HG03460 (cell line): ENCODE results near the gene NTPCR.

Experiments used
- ATAC-seq: cut with Tn5 transposase; IDR thresholded peaks from one replicate; pipeline ENCODE4 v1.9.1; 2021; ENCODE audit not compliant: unreplicated experiment

Gene NTPCR

DNA sequence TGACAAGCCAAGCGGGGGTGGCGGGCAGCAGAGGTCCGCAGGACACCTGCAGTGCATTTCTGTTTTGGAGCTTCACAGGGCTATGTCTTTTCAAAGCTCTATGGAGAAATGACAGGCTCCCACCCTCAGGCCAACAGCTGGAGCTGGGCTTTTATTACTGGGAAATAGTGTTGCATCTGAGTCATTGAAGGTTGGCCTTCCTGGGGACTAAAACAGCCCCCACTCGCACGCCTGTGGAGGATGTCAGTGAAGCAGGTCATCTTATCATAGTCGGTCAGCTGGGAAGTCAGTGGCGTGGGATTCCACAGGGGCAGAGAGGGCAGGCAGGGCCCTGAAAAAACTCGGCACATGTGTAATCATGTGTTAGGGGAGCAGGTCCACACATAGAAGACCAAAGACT is 55.3 kb downstream of the NTPCR start:
- ATAC-seq: no peak

DNA sequence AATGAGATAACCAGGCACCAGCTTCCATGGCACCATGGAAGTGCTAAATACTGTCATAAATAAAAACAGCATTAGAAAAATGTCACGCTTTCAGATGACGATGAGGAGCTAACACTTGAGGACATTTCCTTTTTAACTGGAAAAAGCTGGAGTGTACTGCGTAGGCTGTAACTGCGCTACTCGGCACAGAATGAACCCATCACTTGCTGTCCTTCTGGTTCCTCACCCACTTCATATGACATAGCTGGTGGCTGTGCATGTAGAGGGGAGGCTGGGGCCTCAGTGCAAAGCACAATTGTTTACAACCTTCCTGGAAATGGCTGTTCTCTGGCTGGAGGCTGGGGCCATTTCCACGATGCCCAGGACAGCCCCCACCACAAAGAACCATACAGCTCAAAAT is 55.7 kb downstream of the NTPCR start:
- ATAC-seq: no peak

DNA sequence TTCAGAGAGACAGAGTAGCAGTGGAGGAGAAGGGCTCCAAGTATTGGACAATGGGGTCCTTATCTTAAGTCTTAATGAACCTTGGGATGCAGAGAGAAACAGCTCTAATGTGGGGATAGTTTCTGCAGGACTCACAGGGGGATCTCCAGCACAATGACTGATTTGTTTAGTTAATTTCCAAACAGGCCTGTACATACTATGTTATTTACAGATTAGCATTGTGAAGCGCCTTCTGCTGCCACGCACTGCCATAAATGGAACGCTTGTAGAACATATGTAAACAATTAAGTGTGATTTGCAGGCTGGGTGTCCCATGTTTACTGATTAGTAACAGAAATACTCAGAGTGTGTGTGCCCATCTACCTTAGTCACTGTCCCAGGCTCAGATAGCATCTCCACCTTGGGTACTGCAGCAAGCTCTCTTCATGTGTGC is 56.1 kb downstream of the NTPCR start:
- ATAC-seq: no peak

DNA sequence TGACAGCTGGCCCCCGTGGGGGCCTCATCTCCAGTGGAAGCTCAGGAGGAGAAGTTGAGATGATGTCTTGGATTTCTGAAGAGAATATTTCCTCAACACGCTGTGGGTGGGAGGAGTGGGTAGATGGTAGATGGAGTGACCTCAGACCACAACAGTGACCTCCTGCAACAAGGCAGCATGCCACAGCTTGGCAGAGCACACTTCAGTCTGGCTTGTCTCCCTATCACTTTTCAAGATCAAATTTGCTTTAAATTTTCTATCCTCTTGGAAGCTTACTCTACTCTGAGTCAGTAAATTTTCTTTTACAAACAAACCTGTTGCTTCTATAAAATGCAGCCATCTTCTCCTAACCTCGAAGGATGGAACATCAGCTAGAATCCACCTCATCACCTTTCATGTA is 59.7 kb downstream of the NTPCR start:
- no peak for ATAC-seq

DNA sequence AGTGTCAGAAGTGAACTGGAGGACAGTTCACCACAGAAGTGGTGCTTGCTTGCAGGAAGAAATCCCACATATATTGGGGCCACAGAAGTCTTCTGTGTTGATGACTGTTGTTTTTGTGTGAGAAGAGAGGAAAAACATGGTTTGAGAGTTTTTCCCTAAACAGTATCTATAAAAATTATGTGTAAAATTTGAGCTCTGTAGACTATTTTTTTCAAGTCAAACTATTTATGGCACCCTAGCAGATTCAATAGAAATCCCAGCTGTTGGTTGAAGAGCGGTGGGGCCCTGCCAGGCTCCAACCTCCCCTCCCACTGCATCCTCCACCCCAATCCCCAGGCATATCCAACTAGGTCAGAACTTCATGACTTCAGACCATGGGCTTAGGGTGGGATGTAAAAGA is 61.6 kb downstream of the NTPCR start:
- no peak for ATAC-seq

DNA sequence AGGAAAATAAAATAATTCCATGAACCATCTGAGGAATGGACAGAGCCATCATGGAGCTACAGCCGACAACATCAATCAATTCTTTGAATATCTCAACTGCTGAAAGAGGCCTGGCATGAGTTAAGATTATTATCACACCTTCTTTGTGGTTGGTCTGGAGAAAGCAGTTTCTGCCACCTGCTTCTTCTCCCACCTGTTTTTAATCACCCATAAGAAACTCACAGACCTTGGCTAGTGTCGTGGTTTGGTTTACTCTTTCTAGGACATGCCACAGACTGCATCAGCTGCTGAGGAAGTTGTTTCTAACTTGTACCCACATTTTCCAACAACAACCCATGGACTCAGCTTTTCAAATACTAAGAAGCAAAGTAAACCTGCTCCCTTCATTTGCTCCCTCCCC is 65.6 kb downstream of the NTPCR start:
- peak; percentile 71 for ATAC-seq

DNA sequence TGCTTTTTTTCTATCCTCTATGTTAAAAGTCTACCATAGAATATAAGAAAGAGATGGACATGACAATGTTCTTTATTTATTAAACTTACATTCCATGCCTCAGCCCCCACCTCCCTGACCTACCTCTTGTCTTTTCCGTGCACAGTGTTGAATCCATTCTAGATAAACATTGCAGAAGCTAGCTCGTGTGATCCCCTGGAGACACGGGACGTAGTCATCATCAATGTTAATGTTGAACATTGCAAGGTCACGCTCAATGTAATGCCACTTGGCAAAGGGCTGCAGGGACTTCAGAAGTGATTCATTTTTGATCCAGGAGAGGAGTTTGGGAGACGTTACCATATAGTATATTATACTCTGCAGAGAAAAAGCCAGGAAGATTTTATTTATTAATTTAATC is 66.4 kb downstream of the NTPCR start:
- ATAC-seq: no peak

DNA sequence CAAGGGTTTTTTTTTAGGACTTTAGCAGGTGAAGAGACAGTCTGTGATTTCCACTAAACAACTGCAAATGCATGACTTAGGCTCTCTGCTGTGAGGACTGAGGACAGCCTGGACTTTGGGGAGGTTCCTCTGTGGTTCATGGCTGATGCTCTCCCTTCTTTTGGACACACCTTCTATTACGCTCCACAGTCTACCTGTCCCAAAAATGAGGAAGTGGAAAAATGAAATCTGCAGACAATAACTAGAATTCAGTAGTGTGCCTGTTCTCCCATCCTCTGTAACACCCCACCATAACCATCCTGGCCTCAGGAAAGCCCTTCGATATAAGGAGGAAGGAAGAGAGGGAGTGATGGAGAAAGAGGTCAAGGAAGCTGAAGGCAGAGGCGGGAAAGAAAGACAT is 68.7 kb downstream of the NTPCR start:
- no peak for ATAC-seq

DNA sequence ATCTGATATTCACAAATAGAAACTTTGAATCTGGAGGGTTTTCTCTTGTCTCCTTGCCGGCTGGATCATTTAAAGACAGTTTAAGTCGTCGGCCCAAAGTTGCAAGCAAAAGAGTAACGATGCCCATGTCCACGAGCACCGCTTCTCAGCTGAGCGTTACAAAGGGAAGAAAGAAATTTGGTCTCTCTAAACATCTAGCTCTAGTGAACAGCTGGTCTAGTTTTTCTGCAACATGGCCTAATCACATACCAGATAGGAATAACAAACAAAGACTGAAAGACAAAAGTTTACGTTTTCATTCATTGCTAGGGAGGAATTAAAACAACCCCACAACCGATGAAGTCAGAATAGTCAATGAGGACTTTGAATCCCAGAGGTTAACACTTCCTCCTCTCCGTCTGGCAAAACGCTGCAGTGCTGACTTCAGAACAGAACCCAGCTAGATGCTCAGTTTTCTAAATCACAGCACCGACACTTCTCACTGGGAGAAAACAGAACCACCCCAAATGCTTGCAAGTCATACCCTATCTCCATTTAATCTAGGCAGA is 69.4 kb downstream of the NTPCR start:
- no peak for ATAC-seq

DNA sequence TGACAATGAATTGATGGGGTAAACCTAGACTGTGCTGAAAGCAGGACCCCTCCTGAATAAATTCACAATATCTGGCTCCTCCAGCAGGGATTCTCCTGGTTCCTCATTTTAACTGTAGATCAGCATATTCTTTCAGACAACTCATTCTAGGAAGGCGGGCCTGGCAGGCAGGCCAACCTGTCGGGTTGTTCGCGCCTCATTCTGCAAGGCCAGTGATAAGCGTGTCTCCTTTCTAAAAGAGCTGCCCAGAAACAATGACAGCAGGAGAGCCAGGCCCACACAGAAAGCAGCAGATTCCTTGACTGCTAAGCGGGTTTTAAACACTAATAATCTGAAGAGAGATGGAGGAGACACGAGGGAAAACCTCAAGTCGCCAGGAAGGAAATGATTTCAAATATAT is 70.0 kb downstream of the NTPCR start:
- ATAC-seq: no peak

DNA sequence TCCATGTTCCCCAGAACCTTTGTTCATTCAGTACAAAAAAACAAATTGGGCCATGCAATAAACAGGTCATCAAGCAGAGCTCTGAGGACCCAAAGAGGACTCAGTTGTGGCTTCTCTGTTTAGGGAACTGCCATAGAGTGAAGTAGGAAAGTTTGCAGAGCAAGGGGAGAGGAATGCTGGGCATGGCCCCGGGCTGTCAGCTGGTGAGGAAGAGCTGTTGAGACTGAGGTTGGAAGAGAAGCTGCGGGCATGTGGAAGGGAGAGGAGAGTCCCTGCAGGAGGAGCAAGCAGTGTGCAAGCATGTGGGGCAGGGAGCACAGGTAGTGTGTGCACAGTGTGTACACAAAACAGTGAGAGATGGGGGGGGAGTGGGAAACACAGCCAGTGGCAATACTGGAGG is 71.8 kb downstream of the NTPCR start:
- no peak for ATAC-seq

DNA sequence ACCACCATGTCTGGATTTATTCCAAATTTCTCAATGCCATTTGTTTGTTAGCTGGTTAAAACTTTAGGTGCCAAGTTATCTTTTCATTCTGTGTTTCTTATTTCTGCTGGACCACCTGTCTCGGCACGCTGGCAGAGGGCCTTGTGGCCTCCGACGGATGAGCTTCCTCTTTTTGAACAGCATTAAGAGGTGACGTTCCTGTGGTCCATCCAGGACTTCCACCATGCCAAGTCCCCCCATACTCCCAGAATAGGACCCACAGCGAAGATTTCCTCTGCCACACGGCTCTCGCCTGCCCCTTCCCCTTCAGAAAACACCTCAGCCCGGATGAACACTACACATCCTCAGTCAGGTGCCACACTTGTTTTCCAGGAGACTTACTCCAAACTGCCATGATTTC is 73.8 kb downstream of the NTPCR start:
- ATAC-seq: no peak

DNA sequence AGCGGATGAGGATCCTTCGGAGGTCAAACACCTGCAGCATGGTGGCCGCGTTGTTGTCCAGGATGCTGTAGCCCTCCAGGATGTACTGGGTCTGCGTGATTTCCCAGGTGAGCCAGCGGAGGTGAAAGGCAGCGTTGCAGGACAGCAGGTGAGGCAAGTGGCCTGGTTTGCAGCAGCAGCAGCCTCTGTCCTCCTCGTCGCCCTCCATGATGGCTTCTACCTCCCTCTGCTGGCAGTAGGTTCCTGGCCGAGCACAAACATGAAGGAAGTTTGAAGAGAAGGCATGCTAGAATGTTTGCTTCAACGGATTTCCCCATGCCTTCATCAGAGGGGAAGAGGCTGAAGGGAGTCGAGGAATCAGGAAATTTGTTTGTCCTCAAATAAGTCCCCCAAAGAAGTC is 74.7 kb downstream of the NTPCR start:
- no peak for ATAC-seq

DNA sequence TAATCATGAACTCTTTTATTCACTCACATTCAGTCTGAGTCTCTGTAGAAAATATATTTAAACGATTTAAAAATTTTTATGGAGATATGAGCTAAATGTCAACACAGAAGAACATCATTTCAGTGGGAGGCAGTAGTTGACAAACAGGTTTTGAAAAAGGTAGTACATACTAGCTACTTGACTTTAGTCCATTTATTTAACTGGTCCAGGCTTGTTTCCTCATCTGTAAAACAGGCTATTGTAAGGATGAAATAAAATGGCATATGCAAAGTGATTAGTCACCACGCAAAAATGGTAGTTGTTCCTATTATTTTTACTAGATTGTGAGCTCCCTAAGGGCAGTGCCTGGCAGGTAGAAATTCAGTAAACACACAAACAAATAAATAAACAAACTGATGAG is 75.2 kb downstream of the NTPCR start:
- no peak for ATAC-seq

DNA sequence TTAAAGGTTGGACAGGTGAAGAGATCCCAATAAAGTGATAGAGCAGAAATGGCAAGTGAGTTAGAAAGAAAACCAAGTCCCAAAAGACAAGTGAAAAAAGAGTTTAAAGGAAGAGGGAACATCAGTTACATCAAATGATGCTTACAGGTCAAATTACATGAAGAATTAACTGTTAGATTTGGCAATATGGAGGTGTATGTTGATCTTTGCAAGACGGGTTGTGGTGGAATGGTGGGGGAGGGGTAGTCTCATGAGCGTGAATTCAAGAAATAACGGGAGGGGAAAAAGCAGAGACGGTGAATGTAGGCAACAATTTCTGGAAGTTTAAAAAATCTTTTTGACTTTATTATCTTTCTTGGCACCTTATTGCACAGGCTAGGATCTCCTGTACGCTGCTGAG is 76.6 kb downstream of the NTPCR start:
- no peak for ATAC-seq

DNA sequence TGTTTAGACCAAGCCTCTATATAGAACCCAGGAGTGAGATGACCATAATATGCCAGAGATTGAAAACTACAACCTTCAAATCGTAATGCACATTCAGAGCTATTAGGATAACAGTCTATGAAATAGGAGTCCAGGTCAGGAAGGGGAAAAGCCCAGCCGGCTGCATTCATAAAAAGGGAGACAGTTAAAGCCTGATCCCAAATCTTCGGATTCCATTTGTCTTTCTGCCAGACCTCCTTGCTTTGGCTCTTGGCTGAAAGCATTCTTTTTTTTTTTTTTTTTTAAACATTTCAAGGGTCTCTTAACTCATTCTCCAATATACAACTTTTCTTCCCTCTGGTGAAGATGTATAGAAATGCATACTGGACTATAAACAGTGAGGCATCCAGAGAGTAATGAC is 81.1 kb downstream of the NTPCR start:
- ATAC-seq: no peak

DNA sequence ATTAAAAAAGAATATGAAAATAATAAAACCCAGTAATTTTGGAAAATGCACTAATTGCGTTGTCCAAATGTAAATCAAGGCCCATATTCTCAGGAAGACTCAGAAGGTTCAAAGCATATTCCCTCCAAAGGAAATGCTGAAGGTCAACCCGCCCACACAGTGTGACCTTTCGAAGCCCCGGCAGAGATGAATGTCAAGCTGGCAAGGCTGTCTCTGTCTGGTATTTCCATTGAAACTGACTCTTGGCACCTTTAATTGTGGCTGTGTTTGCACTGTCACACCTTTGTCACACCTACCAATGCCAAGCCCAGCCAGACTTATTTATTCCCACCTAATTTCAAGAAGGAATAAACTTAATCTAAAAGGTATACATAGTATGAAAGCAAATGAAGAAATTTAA is 82.5 kb downstream of the NTPCR start:
- ATAC-seq: no peak

DNA sequence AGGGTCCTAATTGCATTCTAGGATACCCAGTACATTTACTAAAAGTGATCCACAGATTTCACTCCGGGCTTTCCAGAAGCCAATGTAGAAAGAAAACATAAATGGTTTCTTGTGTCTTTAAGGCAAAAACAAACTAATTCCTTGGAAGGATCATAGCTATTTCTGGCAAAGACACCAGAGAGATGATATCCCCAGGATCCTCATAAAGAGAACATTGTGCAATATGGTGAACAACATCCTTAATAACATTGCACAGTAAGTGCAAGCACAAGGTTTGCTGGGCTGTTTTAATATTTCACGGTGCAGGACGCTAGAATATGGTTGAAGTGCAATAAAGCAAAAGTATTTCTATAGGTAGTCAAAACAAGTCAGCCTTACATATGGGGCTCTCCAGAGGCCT is 83.0 kb downstream of the NTPCR start:
- ATAC-seq: no peak
